Stomach (tissue), 4 donors: ENCODE results near the gene C9.

Experiments used
- CTCF ChIP-seq, 7 experiments: fragments of 450-650 bp in 4 of 7; fragments of 200-600 bp in 3 of 7; sonication (generic) in 3 of 7; IDR thresholded peaks; one replicate each; pipeline ENCODE4 v1.5.1; 2016 to 2019; ENCODE audit warnings: antibody characterized with exemption in 7 of 7, control low read depth in 2 of 7, mild to moderate bottlenecking in 1 of 7
- POLR2A ChIP-seq, 4 donors: fragments of 450-650 bp; IDR thresholded peaks; one replicate each; pipeline ENCODE4 v1.6.1; 2016; ENCODE audit warnings: antibody characterized with exemption in 4 of 4, control low read depth in 2 of 4, mild to moderate bottlenecking in 1 of 4, moderate library complexity in 1 of 4
- POLR2AphosphoS5 ChIP-seq, 3 donors: sonication (generic); formaldehyde crosslinking; IDR thresholded peaks; one replicate each; pipeline ENCODE4 v1.6.1; 2016; ENCODE audit warnings: antibody characterized with exemption in 3 of 3

GRCh38 chr5:39337252-39337915 lies 26.9 kb downstream of the C9 start:
- TF ChIP-seq POLR2AphosphoS5 (IDR thresholded peaks at IDR 0.05) (no peak), CTCF (IDR thresholded peaks at IDR 0.05) (no peak), POLR2A (IDR thresholded peaks at IDR 0.05) (no peak)
